ENCODE results near the gene GLB1L2.

- no peak for TF ChIP-seq EZH2 (IDR thresholded peaks at IDR 0.05)
- no peak for TF ChIP-seq POLR2AphosphoS5 (IDR thresholded peaks at IDR 0.05; ENCODE audit: borderline replicate concordance, low read depth, low read length)
- TF ChIP-seq FOXP2 (optimal IDR thresholded peaks at IDR 0.05; ENCODE audit: control extremely low read depth, extremely low read length, insufficient read depth), result no peak
Measured at GRCh38 chr11:134416726-134417125, 84.9 kb downstream of the GLB1L2 start.

Measured in SK-N-MC (cell line).